NCI-H226 (cell line): ENCODE data around the gene VAMP3.

ENCODE experiments used
- DNase-seq: peaks from one replicate; pipeline ENCODE4 v3.0.0-alpha.2; 2015

VAMP3 gene

DNA sequence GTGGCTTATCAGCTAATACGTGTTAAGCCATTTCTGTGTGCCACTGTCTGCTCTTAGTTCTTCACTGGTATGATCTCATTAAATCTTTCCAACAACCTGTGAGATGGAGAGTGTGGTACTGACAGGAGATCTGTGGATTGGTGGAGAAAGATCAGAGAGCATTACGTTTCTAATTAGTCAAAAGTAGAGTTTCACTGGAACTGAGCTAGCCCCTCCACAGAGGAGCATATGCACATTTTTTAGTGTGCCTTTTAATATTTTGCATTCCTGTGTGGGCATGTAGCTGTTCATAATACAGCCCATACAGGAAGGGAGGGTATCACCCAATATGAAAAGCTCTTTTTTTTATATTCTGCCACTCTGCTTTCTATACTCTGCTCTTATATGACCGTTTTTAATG lies 50.2 kb downstream of the VAMP3 start:
- DNase-seq, result no peak

DNA sequence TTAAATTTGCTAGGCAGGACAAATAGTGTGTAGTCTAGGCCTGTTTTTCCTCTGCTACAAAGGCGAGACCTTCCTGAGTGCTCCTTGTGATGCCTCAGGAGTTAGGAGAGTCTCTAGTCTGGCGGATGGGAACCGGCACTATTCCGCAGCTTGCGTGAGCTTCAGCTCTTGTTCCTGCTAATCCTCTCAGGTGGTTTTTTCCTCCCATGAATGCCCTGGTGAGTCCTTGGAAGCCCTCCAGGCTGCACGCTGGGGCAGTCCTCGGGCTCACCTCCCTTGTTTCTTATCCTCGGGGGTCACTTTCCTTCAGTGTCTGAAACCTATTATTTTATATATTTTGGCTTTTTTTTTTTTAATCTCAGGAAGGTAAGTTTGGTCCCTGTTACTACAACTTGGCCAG lies 53.6 kb downstream of the VAMP3 start:
- no peak for DNase-seq

DNA sequence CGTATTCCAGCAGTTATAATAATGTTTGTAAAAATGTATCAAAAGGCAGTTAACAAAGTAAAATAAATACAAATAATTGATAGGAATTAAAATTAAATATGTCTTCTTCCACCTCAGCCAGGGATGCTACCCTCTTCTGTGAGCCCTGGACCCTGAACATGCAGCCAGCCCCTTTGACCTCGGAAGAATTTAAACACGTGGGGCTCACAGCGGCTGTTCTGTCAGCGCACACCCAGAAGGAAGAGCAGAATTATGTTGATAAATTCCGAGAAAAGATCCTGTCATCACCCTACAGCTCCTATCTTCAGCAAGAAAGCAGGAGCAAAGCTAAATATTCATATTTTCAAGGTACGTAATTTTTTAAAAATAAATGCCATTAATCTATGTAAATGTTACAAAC lies 55.3 kb downstream of the VAMP3 start:
- no peak for DNase-seq

DNA sequence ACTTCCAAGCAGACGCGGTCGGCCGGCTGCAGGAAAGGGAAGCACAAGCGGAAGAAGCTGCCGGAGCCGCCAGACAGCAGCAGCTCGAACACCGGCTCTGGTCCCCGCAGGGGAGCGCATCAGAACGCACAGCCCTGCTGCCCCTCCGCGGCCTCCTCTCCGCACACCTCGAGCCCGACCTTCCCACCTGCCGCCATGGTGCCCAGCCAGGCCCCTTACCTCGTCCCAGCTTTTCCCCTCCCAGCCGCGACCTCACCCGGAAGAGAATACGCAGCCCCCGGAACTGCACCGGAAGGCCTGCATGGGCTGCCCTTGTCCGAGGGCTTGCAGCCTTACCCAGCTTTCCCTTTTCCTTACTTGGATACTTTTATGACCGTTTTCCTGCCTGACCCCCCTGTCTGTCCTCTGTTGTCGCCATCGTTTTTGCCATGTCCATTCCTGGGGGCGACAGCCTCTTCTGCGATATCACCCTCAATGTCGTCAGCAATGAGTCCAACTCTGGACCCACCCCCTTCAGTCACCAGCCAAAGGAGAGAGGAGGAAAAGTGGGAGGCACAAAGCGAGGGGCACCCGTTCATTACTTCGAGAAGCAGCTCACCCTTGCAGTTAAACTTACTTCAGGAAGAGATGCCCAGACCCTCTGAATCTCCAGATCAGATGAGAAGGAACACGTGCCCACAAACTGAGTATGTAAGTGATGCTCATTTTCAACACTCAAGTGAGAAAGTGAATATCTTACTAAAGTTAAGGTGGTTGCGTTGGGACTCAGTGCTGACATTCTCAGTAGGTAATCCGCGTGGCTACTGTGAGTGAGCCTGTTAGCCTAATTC lies 56.2 kb downstream of the VAMP3 start:
- DNase-seq, result no peak
